CD4-positive, alpha-beta T cell (primary cell): ENCODE measurements around the gene LAMTOR4. TPM values are rescaled to one million over a fixed set of nuclear protein-coding genes. Genes with fewer than 3 reads are reported as not detected.

ENCODE experiments used
- ATAC-seq: fragments of 200-7000 bp; cut with Tn5 transposase; one replicate; pipeline ENCODE4 v1.10.0; 2022; ENCODE audit warnings: mild to moderate bottlenecking; ENCODE audit not compliant: poor library complexity
- CTCF ChIA-PET: fragments of 350-600 bp; sonication (Branson Sonifier 250); formaldehyde crosslinking; loops from one replicate; lab custom pipeline; 2021; ENCODE audit warnings: antibody characterized with exemption, inconsistent platforms; lab: Charles Lee
- POLR2A ChIA-PET: fragments of 350-600 bp; sonication (Branson Sonifier 250); formaldehyde crosslinking; loops from one replicate; lab custom pipeline; 2021; ENCODE audit warnings: antibody characterized with exemption, inconsistent platforms; lab: Charles Lee
- DNase-seq, 14 experiments: peaks; one replicate each; pipeline ENCODE4 v3.0.0-alpha.2; 2013 to 2020; ENCODE audit warnings: mixed read lengths in 2 of 14
- H3K27ac ChIP-seq, 2 donors: one replicate each; pipeline versions ENCODE4 v1.5.1 to v1.7.0; 2013; ENCODE audit warnings: low read length in 2 of 2, low read depth in 1 of 2, mild to moderate bottlenecking in 1 of 2
- H3K27me3 ChIP-seq, 2 experiments: 1 replicate in 1 of 2; 2 replicates in 1 of 2; pipeline versions ENCODE4 v1.6.1 to v1.7.0; 2013; ENCODE audit warnings: low read length in 2 of 2, control low read depth in 1 of 2, mild to moderate bottlenecking in 1 of 2, moderate library complexity in 1 of 2; ENCODE audit not compliant: insufficient read depth in 2 of 2, control insufficient read depth in 1 of 2
- H3K36me3 ChIP-seq: one replicate; pipeline ENCODE4 v1.6.1; 2013; ENCODE audit warnings: low read length, control low read depth; ENCODE audit not compliant: insufficient read depth
- H3K4me1 ChIP-seq: one replicate; pipeline ENCODE4 v1.6.1; 2013; ENCODE audit warnings: low read length, control low read depth; ENCODE audit not compliant: insufficient read depth
- H3K4me3 ChIP-seq: one replicate; pipeline ENCODE4 v1.5.1; 2013; ENCODE audit warnings: mild to moderate bottlenecking, low read length, moderate library complexity
- H3K9me3 ChIP-seq, 2 experiments: 1 replicate in 1 of 2; 2 replicates in 1 of 2; pipeline versions ENCODE4 v1.6.1 to v1.7.0; 2013; ENCODE audit warnings: low read length in 2 of 2, mild to moderate bottlenecking in 2 of 2, control low read depth in 1 of 2, moderate library complexity in 1 of 2; ENCODE audit not compliant: control insufficient read depth in 1 of 2, insufficient read depth in 1 of 2
- H3K27ac Mint-ChIP-seq: one replicate; pipeline ENCODE4 v1.8.0; 2020; ENCODE audit warnings: mixed read lengths
- H3K27me3 Mint-ChIP-seq: one replicate; pipeline ENCODE4 v1.8.0; 2021; ENCODE audit warnings: mixed read lengths
- H3K36me3 Mint-ChIP-seq: one replicate; pipeline ENCODE4 v1.8.0; 2021; ENCODE audit warnings: low read depth, mixed read lengths
- H3K4me1 Mint-ChIP-seq: one replicate; pipeline ENCODE4 v1.8.0; 2021; ENCODE audit warnings: low read depth, mixed read lengths
- H3K4me3 Mint-ChIP-seq: one replicate; pipeline ENCODE4 v1.8.0; 2020; ENCODE audit warnings: mild to moderate bottlenecking, mixed read lengths
- H3K9me3 Mint-ChIP-seq: one replicate; pipeline ENCODE4 v1.8.0; 2020; ENCODE audit warnings: mixed read lengths
- CTCF ChIP-seq: fragments of 200-600 bp; IDR thresholded peaks from one replicate; pipeline ENCODE4 v1.8.0; 2022; ENCODE audit warnings: antibody characterized with exemption, mild to moderate bottlenecking
- intact Hi-C, 2 experiments: fragments of 100-400 bp; cut with DNase I in 1 of 2; cut with micrococcal nuclease in 1 of 2; formaldehyde crosslinking; loops; one replicate each; pipeline versions ENCODE4 v1.15.1 to v1.9.0; 2023 to 2025; cut with DNase I, micrococcal nuclease
- total RNA-seq, 174 experiments: library from RNA in 2 of 174; stranded (reverse) in 2 of 174; gene quantifications; one replicate each; pipeline ENCODE4 v1.2.3 and lab custom pipeline; 2021 to 2026

LAMTOR4 gene
- total RNA-seq, 2 experiments from 2014 or later = 107 to 125 TPM

- Histone ChIP-seq H3K9me3 (peaks cover 0 to 3% of the 10 kb centered on the region in 2 experiments), H3K4me1 (peaks cover 65% of the 10 kb centered on the region), H3K27ac (peak overlapping the region in 1 of 2 donors; percentile 50), H3K27me3 (peaks cover 0 to 3% of the 10 kb centered on the region in 2 experiments), H3K36me3 (no peaks in the 10 kb centered on the region), H3K4me3 (peak overlapping the region; percentile 52)
- TF ChIP-seq CTCF = no peak
- ATAC-seq (peak; percentile 22), DNase-seq (peak in 6 of 14 experiments; percentile 25 to 69 (median 56))
- no peaks in the 10 kb centered on the region for H3K36me3 Mint-ChIP-seq
- peak overlapping the region; percentile 91 for H3K27ac Mint-ChIP-seq
- no peaks in the 10 kb centered on the region for H3K9me3 Mint-ChIP-seq
- peak overlapping the region; percentile 85 for H3K4me3 Mint-ChIP-seq
- intact Hi-C loops = loop anchor here in 1 of 2 experiments (1.0 kb wide), 1 partner anchor 36 kb away; no protein-coding TSS in a partner anchor
- ChIA-PET POLR2A (interaction anchor here (0.6 to 3.5 kb wide), 8 partner anchors 8 to 70 kb away, joined by 3 to 14 read pairs (median 4); partner anchors contain the start of genes AP4M1, LAMTOR4 and MCM7), CTCF (interaction anchor here (0.6 to 1.3 kb wide), 3 partner anchors 8 to 38 kb away, joined by 3 to 4 read pairs (median 4); no protein-coding TSS in a partner anchor)
- H3K4me1 Mint-ChIP-seq = peaks cover 62% of the 10 kb centered on the region
- no peaks in the 10 kb centered on the region for H3K27me3 Mint-ChIP-seq
Measured at GRCh38 chr7:100171087-100171681, 22.5 kb downstream of the LAMTOR4 start.

- Histone ChIP-seq H3K27ac (no peak overlapping the region), H3K27me3 (peaks cover 0 to 3% of the 10 kb centered on the region in 2 experiments), H3K9me3 (no peaks in the 10 kb centered on the region), H3K4me3 (peak overlapping the region; percentile 36), H3K4me1 (peaks cover 64% of the 10 kb centered on the region), H3K36me3 (no peaks in the 10 kb centered on the region)
- H3K4me3 Mint-ChIP-seq = peak overlapping the region; percentile 85
- no peaks in the 10 kb centered on the region for H3K27me3 Mint-ChIP-seq
- DNase-seq = peak in 2 of 14 experiments; percentile 37
- no peaks in the 10 kb centered on the region for H3K36me3 Mint-ChIP-seq
- intact Hi-C loops = loop anchor here in 1 of 2 experiments (1.0 kb wide), 1 partner anchor 37 kb away; no protein-coding TSS in a partner anchor
- ChIA-PET POLR2A (interaction anchor here (0.9 to 3.5 kb wide), 6 partner anchors 9 to 71 kb away, joined by 3 to 14 read pairs (median 6); partner anchors contain the start of genes AP4M1, LAMTOR4 and MCM7), CTCF (interaction anchor here (0.6 to 1.3 kb wide), 2 partner anchors 9 to 18 kb away, joined by 3 to 4 read pairs; no protein-coding TSS in a partner anchor)
- H3K27ac Mint-ChIP-seq = peak overlapping the region; percentile 66
- TF ChIP-seq CTCF = no peak
- peaks cover 62% of the 10 kb centered on the region for H3K4me1 Mint-ChIP-seq
- no peaks in the 10 kb centered on the region for H3K9me3 Mint-ChIP-seq
- no peak for ATAC-seq
Measured at GRCh38 chr7:100171840-100172239, 23.1 kb downstream of the LAMTOR4 start.

GRCh38 chr7:100173806-100174495 lies 25.2 kb downstream of the LAMTOR4 start:
- no peaks in the 10 kb centered on the region for H3K36me3 ChIP-seq
- CTCF ChIA-PET = no interaction called here
- H3K4me1 Mint-ChIP-seq = peaks cover 52% of the 10 kb centered on the region
- peaks cover 2% of the 10 kb centered on the region for H3K9me3 Mint-ChIP-seq
- POLR2A ChIA-PET = no interaction called here
- H3K36me3 Mint-ChIP-seq = no peaks in the 10 kb centered on the region
- DNase-seq = peak in 1 of 14 experiments; percentile 49
- peak overlapping the region; percentile 49 for H3K27ac Mint-ChIP-seq
- H3K4me3 ChIP-seq = no peak overlapping the region
- H3K4me1 ChIP-seq = peaks cover 63% of the 10 kb centered on the region
- no peaks in the 10 kb centered on the region for H3K27me3 Mint-ChIP-seq
- peaks cover 0 to 11% of the 10 kb centered on the region in 2 experiments for H3K9me3 ChIP-seq
- H3K27ac ChIP-seq = no peak overlapping the region
- H3K27me3 ChIP-seq = peaks cover 0 to 3% of the 10 kb centered on the region in 2 experiments
- intact Hi-C loops = no loop called here
- ATAC-seq = no peak
- TF ChIP-seq CTCF = no peak
- no peak overlapping the region for H3K4me3 Mint-ChIP-seq
